ENCODE results near the gene TRIM8.

TRIM8 gene, protein sequence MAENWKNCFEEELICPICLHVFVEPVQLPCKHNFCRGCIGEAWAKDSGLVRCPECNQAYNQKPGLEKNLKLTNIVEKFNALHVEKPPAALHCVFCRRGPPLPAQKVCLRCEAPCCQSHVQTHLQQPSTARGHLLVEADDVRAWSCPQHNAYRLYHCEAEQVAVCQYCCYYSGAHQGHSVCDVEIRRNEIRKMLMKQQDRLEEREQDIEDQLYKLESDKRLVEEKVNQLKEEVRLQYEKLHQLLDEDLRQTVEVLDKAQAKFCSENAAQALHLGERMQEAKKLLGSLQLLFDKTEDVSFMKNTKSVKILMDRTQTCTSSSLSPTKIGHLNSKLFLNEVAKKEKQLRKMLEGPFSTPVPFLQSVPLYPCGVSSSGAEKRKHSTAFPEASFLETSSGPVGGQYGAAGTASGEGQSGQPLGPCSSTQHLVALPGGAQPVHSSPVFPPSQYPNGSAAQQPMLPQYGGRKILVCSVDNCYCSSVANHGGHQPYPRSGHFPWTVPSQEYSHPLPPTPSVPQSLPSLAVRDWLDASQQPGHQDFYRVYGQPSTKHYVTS

DNA sequence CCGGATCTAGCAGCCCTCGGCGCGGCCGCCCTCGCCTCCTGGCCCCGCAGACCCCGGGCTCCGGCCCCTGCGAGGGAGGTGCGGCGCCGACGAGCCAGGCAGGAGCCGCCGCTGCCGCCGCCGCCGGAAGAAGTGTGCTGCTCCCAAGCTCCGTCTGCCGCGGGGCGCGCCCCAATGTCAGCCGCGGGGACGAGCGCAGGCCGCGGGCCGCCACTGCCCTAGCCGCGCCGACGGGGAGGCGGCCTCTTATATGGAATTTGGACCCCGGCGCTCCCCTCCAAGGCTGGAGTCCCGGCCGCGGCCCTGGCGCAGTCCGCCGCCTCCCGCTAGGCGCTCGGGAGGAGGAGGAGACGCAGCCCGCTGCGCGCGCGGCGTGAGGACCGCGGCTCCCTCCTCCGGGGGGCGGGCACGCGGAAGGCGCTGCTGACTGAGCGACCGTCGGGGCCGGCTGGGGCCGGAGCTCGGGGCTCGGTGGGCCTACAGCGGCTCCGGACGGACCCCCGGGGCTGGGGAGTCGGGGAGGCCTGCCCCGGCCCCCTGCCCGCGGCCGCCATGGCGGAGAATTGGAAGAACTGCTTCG is at the start of gene TRIM8:
Gene TRIM8 (plus strand): TSS at position 414 of the 580 bp plus-strand sequence. CDS start 139 bp downstream, at position 553.
- H3K9me3 ChIP-seq (ENCODE audit: low read length) = no peaks in the 10 kb centered on the region
- H3K27me3 ChIP-seq (ENCODE audit: insufficient read depth, low read length) = no peaks in the 10 kb centered on the region
- H3K4me3 ChIP-seq (ENCODE audit: low read length) = peak within 1 kb of the TSS; percentile 92
- peaks cover 34% of the 10 kb centered on the region for H3K4me1 ChIP-seq (ENCODE audit: insufficient read depth, low read length)
- H2AFZ ChIP-seq (ENCODE audit: low read depth, low read length) = no peak within 1 kb of the TSS
- H3K36me3 ChIP-seq (ENCODE audit: insufficient read depth, low read length) = peaks cover 11% of the 10 kb centered on the region

DNA sequence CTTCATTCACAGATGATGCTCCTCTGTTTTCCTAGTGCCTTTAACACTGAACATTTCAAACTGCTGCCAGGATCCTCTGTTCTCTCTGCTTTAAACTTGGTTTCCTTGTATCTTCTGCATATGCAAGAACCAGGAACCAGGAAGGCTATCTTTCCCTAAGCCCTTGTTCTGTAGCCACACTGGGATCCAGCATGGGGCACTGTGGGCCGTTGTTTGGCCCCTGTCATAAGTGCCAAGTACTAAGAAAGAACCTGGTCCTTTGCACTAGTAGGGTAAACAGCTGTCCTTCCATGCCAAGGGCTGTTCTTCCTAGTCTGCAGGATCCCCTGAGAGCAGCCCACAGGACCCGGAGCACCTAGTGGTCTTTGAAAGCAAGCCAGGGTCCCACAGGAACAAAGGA is 49.0 kb upstream of the TRIM8 start:
- no peaks in the 10 kb centered on the region for H3K4me1 ChIP-seq (ENCODE audit: insufficient read depth, low read length)

DNA sequence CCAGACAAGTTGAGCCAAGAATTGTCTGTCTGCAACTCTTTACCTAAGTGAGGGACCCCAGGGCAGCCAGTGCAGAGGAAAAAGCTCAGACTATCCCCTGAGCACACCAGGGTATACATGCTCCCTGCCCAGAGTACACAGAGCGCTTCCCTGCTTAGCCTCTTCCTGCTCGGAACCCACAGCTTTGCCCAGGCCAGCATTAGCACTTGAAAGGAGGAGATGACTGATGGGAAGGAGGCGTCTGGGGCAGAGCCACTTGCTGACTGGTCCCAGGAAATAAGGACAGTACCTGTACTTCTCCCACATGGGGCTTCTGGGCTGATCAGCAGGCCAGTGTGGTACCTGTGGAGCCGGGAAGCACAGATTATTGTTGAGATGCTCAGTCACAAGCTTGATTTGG is 48.4 kb upstream of the TRIM8 start:
- Histone ChIP-seq H3K4me3 (ENCODE audit: low read length) (no peak overlapping the region), H2AFZ (ENCODE audit: low read depth, low read length) (no peak overlapping the region), H3K9me3 (ENCODE audit: low read length) (no peaks in the 10 kb centered on the region), H3K36me3 (ENCODE audit: insufficient read depth, low read length) (peaks cover 31% of the 10 kb centered on the region), H3K27me3 (ENCODE audit: insufficient read depth, low read length) (no peaks in the 10 kb centered on the region), H3K4me1 (ENCODE audit: insufficient read depth, low read length) (no peaks in the 10 kb centered on the region)

More for the DNA sequence above, 49.0 kb upstream of the TRIM8 start:
- H3K27me3 ChIP-seq (ENCODE audit: insufficient read depth, low read length) = no peaks in the 10 kb centered on the region
- H3K36me3 ChIP-seq (ENCODE audit: insufficient read depth, low read length) = peaks cover 29% of the 10 kb centered on the region
- H2AFZ ChIP-seq (ENCODE audit: low read depth, low read length) = no peak overlapping the region
- H3K4me3 ChIP-seq (ENCODE audit: low read length) = no peak overlapping the region
- H3K9me3 ChIP-seq (ENCODE audit: low read length) = no peaks in the 10 kb centered on the region

DNA sequence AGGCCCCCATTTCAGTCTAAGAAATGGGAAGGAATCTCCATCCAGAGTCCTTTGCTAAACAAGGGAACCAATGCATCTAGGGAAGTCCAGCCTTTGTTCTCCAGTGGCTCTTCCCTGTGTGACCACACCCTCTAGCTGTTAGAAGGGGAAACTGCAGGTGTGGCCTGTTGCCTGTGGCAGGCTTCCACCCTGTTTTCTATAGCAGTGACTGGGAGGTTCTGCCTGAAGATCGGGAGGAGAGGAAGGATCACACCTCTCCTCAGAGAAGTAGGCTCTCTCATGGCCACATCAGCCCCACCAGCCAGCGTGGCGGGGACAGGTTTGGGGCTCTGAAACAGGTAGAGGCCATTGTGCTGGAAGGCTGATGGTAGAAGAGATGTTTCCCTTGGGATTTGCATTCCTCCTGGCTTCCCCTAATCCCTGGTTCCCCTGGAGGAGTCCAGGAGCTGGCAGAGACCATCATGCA is 47.7 kb upstream of the TRIM8 start:
- Histone ChIP-seq H3K27me3 (ENCODE audit: insufficient read depth, low read length) (no peaks in the 10 kb centered on the region), H3K36me3 (ENCODE audit: insufficient read depth, low read length) (peaks cover 38% of the 10 kb centered on the region), H3K4me1 (ENCODE audit: insufficient read depth, low read length) (no peaks in the 10 kb centered on the region), H3K9me3 (ENCODE audit: low read length) (no peaks in the 10 kb centered on the region), H2AFZ (ENCODE audit: low read depth, low read length) (no peak overlapping the region), H3K4me3 (ENCODE audit: low read length) (no peak overlapping the region)

DNA sequence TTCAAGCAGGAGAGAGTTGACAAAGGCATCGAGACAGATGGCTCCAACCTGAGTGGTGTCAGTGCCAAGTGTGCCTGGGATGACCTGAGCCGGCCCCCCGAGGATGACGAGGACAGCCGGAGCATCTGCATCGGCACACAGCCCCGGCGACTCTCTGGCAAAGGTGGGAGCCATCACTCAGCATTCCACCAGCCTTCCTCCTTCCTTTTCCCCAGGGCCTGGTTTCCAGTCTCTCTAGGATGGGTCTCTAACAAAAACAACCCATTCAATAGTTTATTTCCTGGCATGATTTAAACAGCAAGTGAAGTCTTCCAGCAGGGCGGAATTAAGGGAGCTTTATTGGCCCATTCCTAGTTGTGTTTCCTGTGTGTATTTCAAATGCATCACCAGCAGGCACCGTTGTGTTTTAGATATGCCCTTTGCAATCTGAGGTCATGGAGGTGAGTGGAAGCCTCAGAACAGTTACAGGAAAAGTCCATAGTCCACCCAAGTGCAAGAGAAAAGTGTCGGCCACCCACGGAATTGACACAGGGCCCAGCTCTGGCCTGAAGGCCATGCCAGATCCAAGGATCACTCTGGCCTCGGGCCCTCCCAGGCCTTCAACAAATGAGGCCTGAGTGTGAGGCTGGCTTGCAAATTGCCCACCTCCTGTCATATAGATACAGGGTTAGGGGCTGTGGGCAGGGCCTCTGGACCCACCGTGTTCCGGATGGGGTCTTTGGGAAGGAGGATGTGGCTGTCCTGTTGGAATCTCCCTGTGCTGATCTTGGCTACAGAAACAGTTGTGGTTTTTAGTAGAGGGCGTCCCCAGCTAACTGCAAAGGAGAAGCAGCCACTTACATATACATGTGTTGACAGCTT is 46.9 kb upstream of the TRIM8 start:
- no peak overlapping the region for H3K4me3 ChIP-seq (ENCODE audit: low read length)
- no peaks in the 10 kb centered on the region for H3K4me1 ChIP-seq (ENCODE audit: insufficient read depth, low read length)
- peaks cover 40% of the 10 kb centered on the region for H3K36me3 ChIP-seq (ENCODE audit: insufficient read depth, low read length)
- H3K9me3 ChIP-seq (ENCODE audit: low read length) = no peaks in the 10 kb centered on the region
- no peak overlapping the region for H2AFZ ChIP-seq (ENCODE audit: low read depth, low read length)
- H3K27me3 ChIP-seq (ENCODE audit: insufficient read depth, low read length) = no peaks in the 10 kb centered on the region

DNA sequence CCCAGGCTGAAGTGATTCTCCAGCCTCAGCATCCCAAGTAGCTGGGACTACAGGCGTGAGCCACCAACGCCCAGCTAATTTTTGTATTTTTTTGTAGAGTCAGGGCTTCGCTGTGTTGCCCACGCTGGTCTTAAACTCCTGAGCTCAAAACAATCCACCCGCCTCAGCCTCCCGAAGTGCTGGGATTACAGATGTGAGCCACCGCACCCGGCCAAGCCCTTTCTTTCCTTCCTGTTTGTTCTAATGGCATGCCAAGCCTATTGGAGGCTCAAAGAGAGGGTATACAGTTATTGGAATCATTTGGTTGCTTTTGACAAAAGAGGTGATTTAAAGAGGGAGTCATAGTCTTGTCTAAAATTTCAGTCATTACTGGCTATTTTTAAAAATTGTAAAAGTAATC is 46.0 kb upstream of the TRIM8 start:
- H3K36me3 ChIP-seq (ENCODE audit: insufficient read depth, low read length) = peaks cover 46% of the 10 kb centered on the region
- H3K4me1 ChIP-seq (ENCODE audit: insufficient read depth, low read length) = no peaks in the 10 kb centered on the region
- no peaks in the 10 kb centered on the region for H3K27me3 ChIP-seq (ENCODE audit: insufficient read depth, low read length)
- H2AFZ ChIP-seq (ENCODE audit: low read depth, low read length) = no peak overlapping the region
- H3K9me3 ChIP-seq (ENCODE audit: low read length) = no peaks in the 10 kb centered on the region
- H3K4me3 ChIP-seq (ENCODE audit: low read length) = no peak overlapping the region

DNA sequence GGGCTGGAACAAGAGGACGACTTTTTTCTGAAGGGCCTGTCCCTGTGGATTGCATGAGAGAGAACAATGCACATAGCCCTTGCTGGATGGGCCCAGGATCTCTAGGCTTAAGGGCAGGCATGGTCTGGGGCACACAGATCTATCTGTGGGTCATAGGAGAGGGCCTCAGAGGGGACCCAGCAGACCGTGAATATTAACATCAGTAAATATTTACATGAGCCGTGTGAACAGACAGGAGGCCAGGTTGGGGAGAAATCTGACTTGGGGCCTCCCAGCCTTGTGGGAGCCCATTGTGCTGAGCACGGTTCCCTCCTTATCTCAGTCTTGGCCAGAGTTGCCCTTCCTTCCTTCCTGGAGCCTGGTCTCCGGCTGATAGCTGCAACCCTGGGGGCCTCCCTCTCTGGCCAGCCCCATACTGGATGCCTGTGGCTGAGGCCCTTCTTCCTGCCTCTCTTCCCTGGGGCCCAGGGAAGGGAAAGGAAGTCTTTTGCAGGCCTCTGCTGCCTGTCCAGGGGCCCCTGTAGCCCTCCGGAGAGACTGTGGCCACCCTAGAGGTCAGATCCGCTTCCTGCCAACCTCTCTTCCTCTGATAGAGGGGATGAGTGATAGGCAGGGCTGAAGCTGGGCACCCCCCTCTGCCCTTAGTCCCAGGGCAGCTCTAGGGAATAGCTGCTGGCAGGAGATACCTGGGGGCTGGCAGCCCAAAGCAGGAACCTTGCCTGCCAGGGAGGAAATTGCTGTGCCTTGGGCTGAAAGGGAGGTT is 44.5 kb upstream of the TRIM8 start:
- H3K36me3 ChIP-seq (ENCODE audit: insufficient read depth, low read length) = peaks cover 50% of the 10 kb centered on the region
- no peak overlapping the region for H3K4me3 ChIP-seq (ENCODE audit: low read length)
- H3K4me1 ChIP-seq (ENCODE audit: insufficient read depth, low read length) = no peaks in the 10 kb centered on the region
- H3K9me3 ChIP-seq (ENCODE audit: low read length) = no peaks in the 10 kb centered on the region
- no peak overlapping the region for H2AFZ ChIP-seq (ENCODE audit: low read depth, low read length)
- no peaks in the 10 kb centered on the region for H3K27me3 ChIP-seq (ENCODE audit: insufficient read depth, low read length)

DNA sequence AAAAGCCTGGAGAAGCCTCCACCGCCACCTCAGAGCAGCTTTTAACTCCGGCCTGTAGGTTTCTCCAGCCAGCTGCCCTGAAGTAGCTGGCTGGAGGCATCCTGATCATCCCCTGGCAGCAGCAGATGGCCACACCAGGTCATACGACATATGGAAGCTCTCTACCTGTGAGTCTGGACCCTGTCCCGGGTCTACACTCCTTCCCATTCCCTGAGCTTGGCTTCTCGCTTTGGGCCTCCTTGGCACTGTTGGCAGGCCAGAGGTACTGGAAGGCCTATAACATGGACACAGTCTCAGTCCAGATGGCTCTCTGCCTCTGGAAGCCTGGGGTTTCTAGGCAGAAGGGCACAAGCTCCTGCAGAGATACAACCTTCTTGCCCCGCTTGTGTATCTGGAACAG is 43.5 kb upstream of the TRIM8 start:
- no peaks in the 10 kb centered on the region for H3K4me1 ChIP-seq (ENCODE audit: insufficient read depth, low read length)
- H2AFZ ChIP-seq (ENCODE audit: low read depth, low read length) = no peak overlapping the region
- H3K4me3 ChIP-seq (ENCODE audit: low read length) = no peak overlapping the region
- no peaks in the 10 kb centered on the region for H3K27me3 ChIP-seq (ENCODE audit: insufficient read depth, low read length)
- H3K36me3 ChIP-seq (ENCODE audit: insufficient read depth, low read length) = peaks cover 51% of the 10 kb centered on the region
- H3K9me3 ChIP-seq (ENCODE audit: low read length) = no peaks in the 10 kb centered on the region

DNA sequence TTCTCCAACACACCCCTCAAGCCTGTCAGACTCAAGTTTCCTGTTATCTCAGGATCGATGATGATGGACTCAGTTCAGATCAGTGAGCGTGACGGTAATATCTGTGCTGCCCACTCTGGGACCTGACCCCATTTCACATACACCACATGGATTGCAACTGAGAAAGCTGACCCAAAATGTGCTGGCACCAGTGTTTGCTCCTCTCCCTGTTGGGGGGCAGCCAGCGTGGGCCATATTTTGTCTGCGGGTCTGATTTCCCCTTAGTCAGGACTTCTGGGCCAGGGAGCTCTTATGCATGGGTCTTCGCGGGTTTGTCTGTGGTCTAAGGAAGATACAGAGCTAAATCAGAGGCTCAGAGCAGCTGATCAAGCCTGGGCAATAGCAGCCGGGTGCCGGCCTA is 42.6 kb upstream of the TRIM8 start:
- H3K9me3 ChIP-seq (ENCODE audit: low read length) = no peaks in the 10 kb centered on the region
- H3K4me3 ChIP-seq (ENCODE audit: low read length) = no peak overlapping the region
- no peaks in the 10 kb centered on the region for H3K27me3 ChIP-seq (ENCODE audit: insufficient read depth, low read length)
- no peaks in the 10 kb centered on the region for H3K4me1 ChIP-seq (ENCODE audit: insufficient read depth, low read length)
- no peak overlapping the region for H2AFZ ChIP-seq (ENCODE audit: low read depth, low read length)
- H3K36me3 ChIP-seq (ENCODE audit: insufficient read depth, low read length) = peaks cover 58% of the 10 kb centered on the region

DNA sequence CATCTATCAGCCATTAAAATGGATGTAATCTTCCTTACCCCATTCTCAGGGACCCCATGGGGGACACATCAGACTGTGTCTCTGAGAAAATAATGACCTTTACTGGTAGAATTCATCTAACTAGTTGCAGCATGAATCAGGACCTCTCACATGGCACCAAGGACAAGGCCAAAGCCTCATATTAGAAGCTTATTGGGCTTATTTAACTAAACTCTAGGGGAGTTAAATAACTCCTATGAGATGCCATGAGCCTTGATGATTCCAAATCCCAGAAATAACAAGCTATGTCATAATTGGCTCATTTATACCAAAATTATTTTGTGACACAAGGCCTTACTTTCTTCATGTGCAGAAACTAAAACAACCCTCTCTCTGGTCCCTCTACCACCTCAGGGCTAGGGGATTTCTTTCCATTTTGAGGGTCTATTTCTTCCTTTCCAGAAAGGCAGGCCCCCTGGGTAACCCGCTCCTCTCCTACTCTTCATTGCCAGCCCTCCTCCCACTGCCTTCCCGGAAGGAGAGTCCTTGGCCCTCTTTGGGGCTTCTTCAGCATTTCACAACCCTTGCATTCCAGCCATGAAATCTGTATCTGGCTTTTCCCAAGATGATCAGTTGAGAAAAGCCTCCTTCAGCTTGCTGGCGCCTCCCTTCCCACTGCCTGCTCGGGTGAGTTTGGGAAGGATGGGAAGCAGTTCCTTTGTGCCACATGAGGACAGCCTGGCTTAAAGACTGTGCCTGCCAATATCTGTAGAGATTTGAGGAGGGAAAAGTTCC is 41.8 kb upstream of the TRIM8 start:
- peaks cover 56% of the 10 kb centered on the region for H3K36me3 ChIP-seq (ENCODE audit: insufficient read depth, low read length)
- no peak overlapping the region for H3K4me3 ChIP-seq (ENCODE audit: low read length)
- no peaks in the 10 kb centered on the region for H3K9me3 ChIP-seq (ENCODE audit: low read length)
- no peak overlapping the region for H2AFZ ChIP-seq (ENCODE audit: low read depth, low read length)
- H3K4me1 ChIP-seq (ENCODE audit: insufficient read depth, low read length) = no peaks in the 10 kb centered on the region
- no peaks in the 10 kb centered on the region for H3K27me3 ChIP-seq (ENCODE audit: insufficient read depth, low read length)

DNA sequence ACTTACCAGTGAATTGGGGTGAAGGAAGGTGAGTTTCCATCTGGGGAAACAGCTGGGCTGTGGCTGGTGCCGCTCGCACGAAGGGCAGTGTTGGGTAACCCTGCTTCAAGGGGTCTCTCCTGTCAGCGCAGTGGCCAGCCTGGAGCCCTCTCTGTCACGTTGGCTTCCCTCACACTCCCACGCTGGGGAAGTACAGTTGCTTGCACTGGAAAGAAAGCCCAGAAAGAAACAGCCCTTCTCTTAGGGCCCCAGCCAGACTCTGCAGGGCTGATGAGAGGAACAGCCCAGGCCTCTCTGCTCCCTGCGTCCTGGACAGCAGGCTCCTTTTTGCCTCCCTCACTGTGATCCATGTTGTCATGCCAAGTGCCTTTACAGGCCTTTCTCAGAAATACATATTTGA is 40.3 kb upstream of the TRIM8 start:
- Histone ChIP-seq H3K27me3 (ENCODE audit: insufficient read depth, low read length) (no peaks in the 10 kb centered on the region), H3K36me3 (ENCODE audit: insufficient read depth, low read length) (peaks cover 48% of the 10 kb centered on the region), H2AFZ (ENCODE audit: low read depth, low read length) (no peak overlapping the region), H3K9me3 (ENCODE audit: low read length) (no peaks in the 10 kb centered on the region), H3K4me1 (ENCODE audit: insufficient read depth, low read length) (no peaks in the 10 kb centered on the region), H3K4me3 (ENCODE audit: low read length) (no peak overlapping the region)

DNA sequence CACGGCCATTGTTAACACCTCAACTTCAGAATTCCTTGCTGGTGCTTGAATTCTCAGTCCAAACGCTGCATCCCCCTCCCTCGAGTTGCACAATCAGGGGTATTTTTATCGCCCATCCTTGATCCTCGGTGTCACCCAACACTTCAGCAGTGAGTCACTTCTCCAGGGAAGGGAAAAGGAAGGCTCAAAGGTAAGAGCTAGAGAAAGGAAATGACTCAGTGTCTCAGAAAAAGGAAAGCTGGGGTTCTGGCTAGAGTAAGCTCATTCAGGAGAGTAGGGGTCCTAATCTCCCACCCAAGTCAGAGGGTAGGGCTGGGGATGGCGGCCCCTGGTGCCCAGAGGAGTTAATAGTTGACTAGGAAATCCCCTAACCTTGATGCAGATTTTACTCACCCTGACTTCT is 39.8 kb upstream of the TRIM8 start:
- H2AFZ ChIP-seq (ENCODE audit: low read depth, low read length) = no peak overlapping the region
- H3K4me1 ChIP-seq (ENCODE audit: insufficient read depth, low read length) = no peaks in the 10 kb centered on the region
- no peaks in the 10 kb centered on the region for H3K27me3 ChIP-seq (ENCODE audit: insufficient read depth, low read length)
- H3K4me3 ChIP-seq (ENCODE audit: low read length) = no peak overlapping the region
- no peaks in the 10 kb centered on the region for H3K9me3 ChIP-seq (ENCODE audit: low read length)
- H3K36me3 ChIP-seq (ENCODE audit: insufficient read depth, low read length) = peaks cover 43% of the 10 kb centered on the region
